ENCODE results near the gene P2RX5.
"Not testable (repeated sequence)": the region's sequence is repeated elsewhere in the genome, so short reads cannot be mapped to it uniquely, and the experiment has no call there.

Gene P2RX5, protein sequence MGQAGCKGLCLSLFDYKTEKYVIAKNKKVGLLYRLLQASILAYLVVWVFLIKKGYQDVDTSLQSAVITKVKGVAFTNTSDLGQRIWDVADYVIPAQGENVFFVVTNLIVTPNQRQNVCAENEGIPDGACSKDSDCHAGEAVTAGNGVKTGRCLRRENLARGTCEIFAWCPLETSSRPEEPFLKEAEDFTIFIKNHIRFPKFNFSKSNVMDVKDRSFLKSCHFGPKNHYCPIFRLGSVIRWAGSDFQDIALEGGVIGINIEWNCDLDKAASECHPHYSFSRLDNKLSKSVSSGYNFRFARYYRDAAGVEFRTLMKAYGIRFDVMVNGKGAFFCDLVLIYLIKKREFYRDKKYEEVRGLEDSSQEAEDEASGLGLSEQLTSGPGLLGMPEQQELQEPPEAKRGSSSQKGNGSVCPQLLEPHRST

DNA sequence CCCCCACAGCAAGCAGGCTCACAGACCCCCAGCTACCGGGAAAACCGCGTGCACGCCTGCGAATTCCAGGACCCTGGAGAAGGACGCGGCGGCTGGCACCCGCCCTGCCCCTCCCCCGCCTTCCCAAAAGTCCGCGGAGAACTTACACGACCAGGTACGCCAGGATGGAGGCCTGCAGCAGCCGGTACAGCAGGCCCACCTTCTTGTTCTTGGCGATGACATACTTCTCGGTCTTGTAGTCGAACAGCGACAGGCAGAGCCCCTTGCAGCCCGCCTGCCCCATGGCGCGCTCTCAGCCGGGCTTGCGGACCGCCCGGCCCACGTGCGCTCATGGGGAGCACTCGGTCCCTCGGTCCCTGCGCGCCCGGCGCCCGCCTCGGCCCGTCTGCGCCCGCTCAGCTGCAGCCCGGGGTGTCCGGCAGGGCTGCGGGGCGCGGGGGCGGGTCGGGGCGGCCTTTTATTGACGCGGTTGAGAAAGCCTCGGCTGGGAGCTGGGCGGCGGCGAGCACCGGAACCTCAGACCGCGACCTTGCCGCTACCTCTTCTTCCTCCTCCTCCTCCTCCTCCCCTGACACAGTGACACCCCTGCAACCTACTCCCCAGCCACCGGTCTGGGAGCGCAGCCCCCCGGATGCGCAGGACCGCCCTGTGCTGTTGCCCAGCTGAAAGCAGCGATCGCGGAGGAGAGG is at the start of gene P2RX5:
TSS of gene P2RX5 (minus strand) at position 433 of the 689 bp plus-strand sequence. CDS start at position 283, 150 bp downstream.
- DNase-seq (ENCODE audit: low read depth), result no peak

DNA sequence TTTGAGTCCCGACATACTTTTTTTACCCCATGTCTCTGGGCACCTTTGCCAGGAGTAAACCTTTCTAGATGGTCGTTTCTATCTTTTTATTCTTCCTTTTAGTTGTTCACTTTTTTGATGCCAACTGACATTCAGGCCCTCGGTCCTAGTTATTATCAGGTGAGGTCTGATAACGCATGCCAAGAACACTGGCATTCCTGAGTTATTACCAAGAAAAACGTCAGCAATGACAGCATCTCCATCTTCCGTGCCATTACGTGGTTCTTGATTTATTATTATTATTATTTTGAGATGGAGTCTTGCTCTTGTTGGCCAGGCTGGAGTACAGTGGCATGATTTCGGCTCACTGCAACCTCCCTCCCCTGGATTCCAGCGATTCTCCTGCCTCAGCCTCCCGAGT is 49.1 kb upstream of the P2RX5 start:
- no peak for DNase-seq (ENCODE audit: low read depth)

DNA sequence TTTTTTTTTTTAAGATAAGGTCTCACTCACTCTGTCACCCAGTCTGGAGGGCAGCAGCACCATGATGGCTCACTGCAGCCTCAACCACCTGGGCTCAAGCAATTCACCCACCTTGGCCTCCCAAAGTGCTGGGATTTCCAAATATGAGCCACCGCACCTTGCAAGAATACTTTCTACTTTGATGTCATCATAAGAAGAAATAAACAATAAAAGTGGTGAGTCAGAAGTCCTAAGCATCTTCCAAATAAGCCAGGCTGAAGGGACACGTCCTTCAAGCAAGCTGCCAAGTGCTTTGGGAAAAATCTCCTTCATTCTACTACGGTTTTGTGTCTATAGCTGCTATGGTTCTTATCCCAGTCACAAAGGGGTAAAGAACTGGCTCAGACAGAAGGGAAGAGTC is 48.1 kb upstream of the P2RX5 start:
- no peak for DNase-seq (ENCODE audit: low read depth)

DNA sequence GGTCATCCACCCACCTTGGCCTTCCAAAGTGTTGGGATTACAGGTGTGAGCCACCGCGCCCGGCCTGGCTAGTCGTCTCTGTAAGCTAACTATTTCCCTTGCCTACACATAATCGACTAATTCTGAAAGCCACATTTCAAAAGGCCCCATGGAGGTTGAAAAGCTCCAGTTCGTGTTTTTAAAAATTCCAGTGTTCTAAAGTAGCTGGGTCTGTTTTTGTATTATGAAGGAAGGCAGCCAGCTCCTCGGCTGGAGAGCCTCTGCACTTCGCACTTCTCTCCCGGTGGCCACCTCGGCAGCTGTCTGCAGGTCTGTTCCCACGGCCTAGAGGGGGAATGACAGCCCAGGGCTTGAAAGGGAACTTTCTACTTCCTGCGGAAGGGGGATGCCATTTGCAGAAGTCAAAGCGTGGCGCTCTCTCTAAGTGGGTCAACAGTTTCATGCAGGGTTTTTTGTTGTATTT is 44.7 kb upstream of the P2RX5 start:
- no peak for DNase-seq (ENCODE audit: low read depth)

DNA sequence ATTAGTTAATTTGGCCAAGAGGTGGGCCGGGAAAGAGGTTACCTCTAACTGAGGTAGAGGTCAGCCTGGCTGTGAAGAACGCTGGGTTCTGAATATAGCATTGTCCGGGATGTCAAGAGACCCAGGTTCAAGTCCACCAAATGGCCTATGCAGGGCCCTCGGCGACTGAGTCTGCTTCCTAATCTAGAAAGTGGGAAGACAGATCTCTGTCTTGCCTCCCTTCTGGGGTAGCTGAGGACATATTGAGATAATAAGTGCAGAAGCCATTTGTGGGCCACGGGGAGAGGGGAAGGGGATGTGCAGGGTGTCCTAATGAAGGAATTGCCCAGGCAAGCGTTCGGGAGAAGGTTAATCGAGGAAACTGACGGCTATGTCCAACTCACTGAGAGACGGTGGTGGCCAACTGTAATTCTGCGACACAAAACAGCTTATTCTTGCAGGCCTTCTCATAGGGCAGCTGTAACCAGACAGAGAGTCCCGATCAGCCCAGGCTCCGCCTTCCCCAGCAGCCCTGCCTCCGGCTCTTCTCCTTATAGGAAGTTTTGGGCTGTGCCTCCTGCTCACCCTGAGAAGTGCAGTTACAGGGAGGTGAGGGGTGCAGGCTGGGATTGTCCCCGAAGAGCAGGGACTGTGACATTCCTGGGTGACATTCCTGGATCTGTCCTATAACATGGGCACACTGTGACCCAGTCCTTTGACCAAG is 43.6 kb upstream of the P2RX5 start:
- DNase-seq (ENCODE audit: low read depth), result no peak

DNA sequence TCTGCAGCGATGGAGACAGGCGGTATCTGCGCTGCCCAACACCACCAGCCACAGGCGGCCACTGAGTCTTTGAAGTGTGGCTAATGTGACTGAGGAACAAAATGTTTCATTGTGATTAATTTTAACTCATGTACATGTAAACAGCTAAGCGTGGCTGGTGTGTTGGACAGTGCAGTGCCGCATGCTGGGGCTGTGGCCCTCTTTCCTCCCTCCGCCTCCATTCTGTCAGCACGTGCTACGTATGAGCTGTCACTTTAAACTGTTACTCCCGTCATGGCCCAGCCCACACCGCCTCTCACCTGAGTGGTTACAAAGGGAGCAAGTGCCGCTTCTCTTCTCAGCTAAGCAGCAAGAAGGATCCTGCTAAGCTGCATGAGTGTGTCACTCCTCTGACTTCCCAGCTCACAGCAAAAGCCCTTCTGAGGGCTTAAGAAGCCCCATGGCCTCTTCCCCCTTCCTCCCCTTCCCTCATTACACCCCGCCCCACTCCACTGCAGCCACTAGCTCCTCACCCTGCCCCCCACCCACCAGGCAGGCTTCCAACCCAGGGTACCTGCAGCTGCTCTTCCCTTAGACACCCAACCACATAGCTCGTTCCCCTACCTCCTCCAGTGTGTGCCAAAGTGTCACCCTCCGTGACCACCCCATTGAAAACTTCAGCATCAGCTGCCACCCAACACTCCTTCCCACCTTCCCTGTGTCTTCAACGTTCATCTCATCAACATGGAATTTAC is 42.8 kb upstream of the P2RX5 start:
- no peak for DNase-seq (ENCODE audit: low read depth)

DNA sequence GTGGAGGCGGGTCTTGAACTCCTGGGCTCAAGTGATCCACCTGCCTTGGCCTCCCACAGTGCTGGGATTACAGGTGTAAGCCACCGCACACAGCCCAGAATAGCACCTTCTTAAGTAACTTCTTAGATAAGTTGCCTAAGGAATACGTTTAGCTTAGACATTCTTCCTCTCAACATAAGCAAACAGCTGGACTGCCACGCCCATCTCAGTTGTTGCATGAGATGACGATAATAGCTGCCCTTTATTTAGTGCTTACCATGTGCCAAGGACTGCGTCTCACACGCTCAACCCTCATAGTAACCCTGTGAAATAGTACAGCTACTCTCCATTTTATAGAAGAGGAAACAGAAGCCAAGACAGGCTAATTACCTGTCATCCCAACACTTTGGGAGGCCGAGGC is 39.6 kb upstream of the P2RX5 start:
- no peak for DNase-seq (ENCODE audit: low read depth)

DNA sequence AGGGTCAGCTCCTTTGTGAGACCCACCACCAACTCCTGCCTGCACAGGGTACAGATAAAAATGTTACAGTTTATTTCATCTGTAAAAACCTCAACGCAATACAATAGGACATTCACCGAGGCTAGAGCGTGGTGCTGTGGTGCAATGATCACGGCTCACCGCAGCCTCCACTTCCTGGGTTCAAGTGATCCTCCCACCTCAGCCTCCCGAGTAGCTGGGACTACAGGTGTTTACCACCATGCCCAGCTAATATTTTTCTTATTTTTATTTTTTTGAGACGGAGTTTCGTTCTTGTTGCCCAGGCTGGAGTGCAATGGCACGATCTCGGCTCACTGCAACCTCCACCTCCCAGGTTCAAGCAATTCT is 38.9 kb upstream of the P2RX5 start:
- DNase-seq (ENCODE audit: low read depth), result not testable (repeated sequence)

DNA sequence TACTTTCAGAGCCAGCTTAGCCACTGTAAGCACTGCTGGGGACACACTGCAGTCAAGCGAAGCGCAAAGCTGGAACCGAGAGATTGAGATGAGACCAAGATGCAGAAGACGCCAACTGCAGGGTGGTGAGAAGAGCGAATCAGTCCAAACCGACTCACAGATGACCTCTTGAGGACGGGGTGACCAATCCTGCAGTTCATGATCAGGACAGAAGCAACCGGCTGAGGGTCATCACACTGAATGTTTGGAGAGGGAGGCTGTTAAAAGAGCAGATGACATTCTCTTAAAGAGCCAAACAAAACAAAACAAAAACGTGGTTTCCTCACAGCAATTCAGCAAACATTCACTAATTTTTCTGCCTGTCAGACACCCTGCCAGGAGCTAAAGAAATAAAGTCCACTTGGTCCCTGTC is 36.3 kb upstream of the P2RX5 start:
- no peak for DNase-seq (ENCODE audit: low read depth)

DNA sequence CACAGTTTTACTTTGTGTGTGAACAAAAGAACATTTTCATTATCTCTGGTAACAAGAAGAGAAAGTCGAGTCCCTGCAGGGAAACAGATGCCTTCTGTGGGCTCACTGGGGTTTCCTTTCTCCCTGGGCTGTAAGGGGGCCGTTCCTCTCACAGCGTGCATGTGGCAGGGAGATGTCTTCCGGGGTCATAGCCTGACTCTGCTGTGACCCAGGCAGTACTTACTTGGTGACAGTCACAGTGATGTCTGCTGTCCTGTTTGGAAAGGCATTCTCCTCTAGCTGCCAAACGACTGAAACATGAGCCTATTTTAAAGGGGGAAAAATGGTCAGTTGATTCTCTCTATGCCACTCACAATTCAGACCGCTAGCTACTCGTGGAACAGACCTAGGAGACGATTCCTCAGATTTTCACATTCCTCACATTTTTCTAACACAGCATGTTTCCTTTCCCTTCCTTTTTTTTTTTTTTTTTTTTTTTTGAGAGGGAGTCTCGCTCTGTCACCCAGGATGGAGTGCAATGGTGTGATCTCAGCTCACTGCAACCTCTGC is 35.0 kb upstream of the P2RX5 start:
- no peak for DNase-seq (ENCODE audit: low read depth)

DNA sequence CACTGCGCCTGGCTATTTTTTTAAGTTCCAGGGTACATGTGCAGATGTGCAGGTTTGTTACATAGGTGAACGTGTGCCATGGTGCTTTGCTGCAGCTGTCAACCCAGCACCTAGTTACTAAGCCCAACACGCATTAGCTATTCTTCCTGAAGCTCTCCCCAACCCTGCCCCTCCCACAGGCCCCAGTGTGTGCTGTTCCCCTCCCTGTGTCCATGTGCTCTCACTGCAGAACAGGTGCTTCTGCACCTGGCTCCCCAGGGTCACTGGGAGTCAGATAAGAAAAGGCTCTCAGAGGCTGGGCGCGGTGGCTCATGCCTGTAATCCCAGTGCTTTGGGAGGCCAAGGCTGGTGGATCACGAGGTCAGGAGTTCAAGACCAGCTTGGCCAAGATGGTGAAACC is 33.9 kb upstream of the P2RX5 start:
- DNase-seq (ENCODE audit: low read depth), result no peak

DNA sequence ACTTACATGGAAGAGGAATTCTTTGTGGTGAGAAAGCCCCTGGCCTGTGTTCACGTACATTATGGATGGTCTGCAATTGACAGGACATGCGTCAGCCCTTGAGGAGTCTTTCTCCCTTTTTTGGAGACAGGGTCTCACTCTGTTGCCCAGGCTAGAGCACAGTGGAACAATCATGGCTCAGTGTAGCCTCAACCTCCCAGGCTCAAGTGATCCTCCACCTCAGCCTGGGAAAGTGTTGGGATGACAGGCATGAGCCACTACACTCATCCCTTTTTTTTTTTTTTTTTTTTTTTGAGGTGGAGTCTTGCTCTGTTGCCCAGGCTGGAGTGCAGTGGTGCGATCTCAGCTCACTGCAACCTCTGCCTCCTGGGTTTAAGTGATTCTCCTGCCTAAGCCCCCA is 32.1 kb upstream of the P2RX5 start:
- not testable (repeated sequence) for DNase-seq (ENCODE audit: low read depth)

DNA sequence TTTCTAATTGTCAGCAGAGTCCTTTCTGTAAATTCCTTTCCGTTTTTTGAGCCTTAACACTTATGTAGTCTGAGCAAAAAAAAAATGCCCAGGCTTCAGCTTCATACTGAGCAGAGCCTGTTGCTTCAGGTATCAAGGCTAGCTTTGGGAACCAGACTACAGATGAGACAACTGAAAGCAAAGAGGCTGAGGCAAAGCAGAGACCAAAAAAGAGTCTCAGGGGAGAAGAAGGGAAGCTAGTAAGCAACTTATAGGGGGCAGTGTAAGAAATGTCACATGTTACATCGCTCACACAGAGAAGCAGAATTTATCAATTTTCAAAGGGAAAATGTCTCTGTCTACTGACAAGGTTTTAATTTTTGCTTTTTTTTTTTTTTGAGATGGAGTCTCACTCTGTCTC is 31.1 kb upstream of the P2RX5 start:
- no peak for DNase-seq (ENCODE audit: low read depth)

DNA sequence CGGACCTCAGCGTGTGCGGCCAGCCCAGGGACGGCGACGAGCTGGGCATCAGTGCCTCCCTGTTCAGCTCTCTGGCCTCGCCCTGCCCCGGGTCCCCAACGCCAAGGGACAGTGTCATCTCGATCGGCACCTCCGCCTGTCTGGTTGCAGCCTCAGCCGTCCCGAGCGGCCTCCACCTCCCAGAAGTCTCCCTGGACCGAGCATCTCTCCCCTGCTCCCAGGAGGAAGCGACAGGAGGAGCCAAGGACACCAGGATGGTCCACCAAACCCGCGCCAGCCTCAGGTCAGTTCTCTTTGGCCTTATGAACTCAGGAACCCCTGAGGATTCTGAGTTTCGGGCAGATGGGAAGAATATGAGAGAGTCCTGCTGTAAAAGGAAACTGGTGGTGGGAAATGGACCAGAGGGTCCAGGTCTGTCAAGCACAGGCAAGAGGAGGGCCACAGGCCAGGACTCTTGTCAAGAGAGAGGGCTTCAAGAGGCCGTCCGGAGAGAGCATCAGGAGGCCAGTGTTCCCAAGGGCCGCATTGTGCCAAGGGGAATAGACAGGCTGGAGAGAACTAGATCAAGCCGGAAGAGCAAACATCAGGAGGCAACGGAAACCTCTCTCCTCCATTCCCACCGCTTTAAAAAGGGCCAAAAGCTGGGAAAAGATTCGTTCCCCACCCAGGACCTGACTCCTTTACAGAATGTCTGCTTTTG is 28.6 kb upstream of the P2RX5 start:
- no peak for DNase-seq (ENCODE audit: low read depth)

DNA sequence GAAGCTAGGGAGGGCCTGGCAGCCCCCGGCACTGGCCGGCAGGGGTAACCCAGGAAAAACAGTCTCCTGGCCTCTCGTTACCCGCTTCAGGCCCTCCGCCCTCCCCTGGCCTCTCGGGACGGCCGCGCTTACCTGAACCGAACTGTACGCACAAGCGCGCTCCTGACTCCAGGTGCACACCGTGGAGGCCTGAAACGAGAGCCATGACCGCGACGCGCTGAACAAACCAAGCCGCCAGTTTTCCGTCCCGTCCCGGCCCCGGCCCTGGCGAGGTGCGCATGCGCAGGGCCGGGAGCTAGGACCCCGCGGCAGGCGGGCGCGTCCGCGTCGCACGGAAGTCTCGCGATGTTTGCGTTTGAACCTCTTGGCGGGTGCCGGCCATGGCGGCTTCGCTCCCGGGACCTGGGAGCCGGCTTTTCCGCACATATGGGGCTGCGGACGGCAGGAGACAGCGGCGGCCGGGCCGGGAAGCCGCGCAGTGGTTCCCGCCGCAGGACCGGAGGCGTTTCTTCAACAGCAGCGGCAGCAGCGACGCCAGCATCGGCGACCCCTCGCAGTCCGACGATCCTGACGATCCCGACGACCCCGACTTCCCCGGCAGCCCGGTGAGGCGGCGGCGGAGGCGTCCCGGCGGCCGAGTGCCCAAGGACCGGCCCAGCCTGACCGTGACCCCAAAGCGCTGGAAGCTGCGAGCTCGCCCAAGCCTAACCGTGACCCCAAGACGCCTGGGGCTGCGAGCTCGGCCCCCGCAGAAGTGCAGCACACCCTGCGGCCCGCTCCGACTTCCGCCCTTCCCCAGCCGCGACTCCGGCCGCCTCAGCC is 27.8 kb upstream of the P2RX5 start, which contains the start of gene HASPIN:
TSS of gene HASPIN (plus strand) at position 348 of the 822 bp plus-strand sequence. CDS start at position 381, 33 bp downstream.
- DNase-seq (ENCODE audit: low read depth), result peak; percentile 69

DNA sequence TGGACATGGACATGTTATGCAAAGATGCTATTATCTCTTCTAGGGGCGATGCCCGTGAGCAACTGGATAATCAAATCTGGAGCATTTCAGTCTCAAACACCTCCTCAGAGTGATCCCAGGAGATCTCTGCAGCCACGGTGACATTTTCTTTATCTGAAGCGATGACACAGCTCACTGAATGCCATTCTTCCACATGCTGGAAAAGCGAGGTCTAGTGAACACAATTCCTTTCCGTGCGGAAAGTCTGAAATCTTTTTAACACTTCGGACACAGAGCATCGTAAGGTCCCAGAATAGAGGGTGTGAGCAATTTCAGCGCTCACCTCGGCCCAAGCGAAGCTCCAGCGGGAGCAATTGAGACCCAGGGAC is 27.2 kb upstream of the P2RX5 start:
- DNase-seq (ENCODE audit: low read depth), result no peak

DNA sequence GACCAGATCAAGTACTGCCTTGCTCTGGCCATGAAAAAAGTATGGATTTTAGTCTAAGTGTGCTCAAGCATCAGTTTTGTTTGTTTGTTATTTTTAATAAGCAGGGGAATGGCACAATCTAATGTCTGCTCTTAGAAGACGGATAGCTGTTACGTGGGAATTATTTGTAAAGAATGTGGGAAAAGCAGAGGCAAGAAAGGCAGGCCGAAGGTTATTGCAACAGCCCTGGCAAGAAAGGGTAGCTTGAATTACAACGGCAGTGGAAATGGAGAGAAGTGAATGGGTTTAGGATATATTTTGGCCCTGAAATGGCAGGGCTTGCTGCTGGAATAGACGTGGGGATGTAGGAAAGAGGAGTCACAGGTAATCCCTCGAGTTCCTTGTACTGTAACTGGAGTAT is 26.8 kb upstream of the P2RX5 start:
- DNase-seq (ENCODE audit: low read depth), result no peak

DNA sequence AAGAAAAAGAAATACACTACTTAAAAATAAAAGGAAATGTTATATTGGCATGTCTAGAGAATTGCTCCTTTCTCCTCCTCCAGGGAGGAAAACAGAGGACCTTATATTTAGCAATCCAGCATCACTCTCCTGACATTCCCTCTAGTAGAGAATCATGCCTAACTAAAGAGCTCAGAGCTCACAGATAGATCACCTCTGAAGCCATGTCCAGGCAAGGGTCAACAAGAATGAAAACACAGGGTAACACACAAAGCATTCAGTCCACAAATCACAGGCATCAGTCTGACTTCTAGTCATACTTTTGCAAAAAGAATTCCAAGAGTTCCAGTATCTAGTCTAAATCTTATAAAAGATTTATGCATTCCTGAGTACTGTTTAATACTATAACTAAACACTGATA is 23.3 kb upstream of the P2RX5 start:
- DNase-seq (ENCODE audit: low read depth), result no peak

DNA sequence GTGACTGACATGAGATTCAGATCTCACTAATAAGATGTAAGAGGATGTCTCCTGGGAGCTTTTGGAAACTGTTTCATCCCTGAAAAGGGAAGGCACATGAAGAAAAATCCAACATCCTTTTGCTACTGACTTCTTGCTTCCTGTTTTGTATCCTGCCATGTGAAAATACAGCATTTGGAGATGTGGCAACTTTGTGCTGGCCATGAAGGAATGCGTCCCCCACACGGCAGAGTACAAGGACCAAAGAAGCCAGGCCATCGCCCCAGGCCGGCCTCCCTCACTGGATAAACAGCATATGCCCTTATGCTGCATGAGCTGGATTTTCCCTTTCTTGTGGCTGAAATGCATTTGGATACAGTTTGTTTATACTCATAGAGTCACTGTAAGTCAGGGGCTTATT is 22.2 kb upstream of the P2RX5 start:
- no peak for DNase-seq (ENCODE audit: low read depth)

DNA sequence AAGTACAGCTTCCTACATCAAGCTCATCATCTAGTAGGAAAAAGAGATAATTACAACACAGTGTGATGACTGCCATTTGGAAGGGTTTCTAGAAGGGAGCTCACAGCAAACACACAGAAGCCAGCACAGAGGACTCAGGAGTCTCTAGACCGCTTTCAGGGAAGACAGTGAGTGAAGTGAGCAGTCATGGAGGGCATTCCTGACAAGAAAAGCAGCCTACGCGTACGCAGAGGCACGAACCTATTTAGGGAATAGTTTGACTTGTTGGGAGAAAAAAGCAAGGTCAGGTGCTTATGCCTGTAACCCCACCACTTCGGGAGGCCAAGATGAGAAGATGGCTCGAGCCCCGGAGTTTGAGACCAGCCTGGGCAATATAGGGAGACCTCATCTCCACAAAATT is 19.3 kb upstream of the P2RX5 start:
- no peak for DNase-seq (ENCODE audit: low read depth)

Data from HS-5 (cell line).